ENCODE measurements around the gene IFI44. TPM values are rescaled to one million over a fixed set of nuclear protein-coding genes. Genes with fewer than 3 reads are reported as not detected.

IFI44 gene
- total RNA-seq (10 to 100 TPM; 27.0 to 54.2 (median 38.1) TPM), total RNA-seq (12.4 to 679 (median 71.5) reads per million in 29 experiments)
- total RNA-seq (2013) = 51.1 TPM

GRCh38 chr1:78649628-78650027 is at the start of gene IFI44:
Gene IFI44 (plus strand): TSS chr1:78649831. CDS start chr1:78650196, 365 bp downstream.
- DNase-seq (peak in 34 of 35 experiments; percentile 55 to 91 (median 72)), ATAC-seq (replicated peaks in 1 of 4) (peak; percentile 70 to 89 (median 76))
- ChIA-PET CTCF (interaction anchor here (0.9 to 1.6 kb wide), 11 partner anchors 10 to 518 kb away, joined by 3 to 16 read pairs (median 5); partner anchors contain the start of gene IFI44L (in 2 of the 2)), POLR2A (interaction anchor here (0.6 to 1.2 kb wide), 7 partner anchors 21 to 1629 kb away, joined by 3 to 6 read pairs (median 3); partner anchors contain the start of genes IFI44L (in 2 of the 2) and DNAJB4 (in 1 of the 2))
- H3K9me3 ChIP-seq = peaks cover 2% of the 10 kb centered on the region
- H3K27ac ChIP-seq (ENCODE audit: low read length) = peak within 1 kb of the TSS; percentile 66
- peak within 1 kb of the TSS; percentile 50 to 51 for H3K4me3 ChIP-seq (ENCODE audit: control insufficient read depth in 1 of 2, extremely low read depth in 1 of 2, low read length in 1 of 2)
- H3K4me1 ChIP-seq (ENCODE audit: control insufficient read depth in 1 of 2, extremely low read depth in 1 of 2, insufficient read depth in 2 of 2, low read length in 2 of 2) = peaks cover 20 to 37% of the 10 kb centered on the region in 2 experiments
- Mint-ChIP-seq H3K4me1 (peaks cover 67 to 89% (median 77%) of the 10 kb centered on the region in 3 donors), H3K27ac (peak within 1 kb of the TSS; percentile 94 to 96), H3K27me3 (no peaks in the 10 kb centered on the region), H3K9me3 (peaks cover 2 to 11% (median 11%) of the 10 kb centered on the region in 3 donors), H3K4me3 (peak within 1 kb of the TSS; percentile 89 to 93 (median 92)), H3K36me3 (peaks cover 31% of the 10 kb centered on the region)
- H3K27me3 ChIP-seq (replicated peaks in 1 of 2; ENCODE audit: control insufficient read depth in 2 of 2, extremely low read depth in 1 of 2, insufficient read depth in 2 of 2, low read length in 1 of 2) = no peaks in the 10 kb centered on the region
- H3K36me3 ChIP-seq (ENCODE audit: control insufficient read depth in 2 of 2, extremely low read depth in 1 of 2, insufficient read depth in 1 of 2, low read length in 1 of 2) = no peaks in the 10 kb centered on the region

- H3K36me3 ChIP-seq (ENCODE audit: control insufficient read depth in 2 of 2, extremely low read depth in 1 of 2, insufficient read depth in 1 of 2, low read length in 1 of 2) = no peaks in the 10 kb centered on the region
- no peaks in the 10 kb centered on the region for H3K4me1 ChIP-seq (ENCODE audit: control insufficient read depth in 1 of 2, extremely low read depth in 1 of 2, insufficient read depth in 2 of 2, low read length in 2 of 2)
- no peak for DNase-seq
- H3K27me3 ChIP-seq (replicated peaks in 1 of 2; ENCODE audit: control insufficient read depth in 2 of 2, extremely low read depth in 1 of 2, insufficient read depth in 2 of 2, low read length in 1 of 2) = no peaks in the 10 kb centered on the region
- H3K4me3 ChIP-seq (ENCODE audit: control insufficient read depth in 1 of 2, extremely low read depth in 1 of 2, low read length in 1 of 2) = no peak overlapping the region
- H3K9me3 ChIP-seq = no peaks in the 10 kb centered on the region
- H3K27ac ChIP-seq (ENCODE audit: low read length) = no peak overlapping the region
- ChIA-PET CTCF (interaction anchor here in 1 of 2 donors (0.6 to 1.5 kb wide), 2 partner anchors 19 to 144 kb away, joined by 3 to 4 read pairs; partner anchors contain the start of gene IFI44L), POLR2A (no interaction called here)
- Mint-ChIP-seq H3K27ac (no peak overlapping the region), H3K36me3 (no peaks in the 10 kb centered on the region), H3K4me3 (no peak overlapping the region), H3K9me3 (no peaks in the 10 kb centered on the region), H3K4me1 (no peaks in the 10 kb centered on the region), H3K27me3 (peaks cover 0 to 5% of the 10 kb centered on the region in 2 donors)
- WGBS (ENCODE audit: insufficient coverage) = no CpG with 5 or more reads among the region's 1 CpG
- no peak for ATAC-seq (replicated peaks in 1 of 4)
Observed at GRCh38 chr1:78601068-78601467, 48.6 kb upstream of the IFI44 start.

GRCh38 chr1:78603206-78603605 is 46.4 kb upstream of the IFI44 start:
- Mint-ChIP-seq H3K27me3 (peaks cover 0 to 8% of the 10 kb centered on the region in 2 donors), H3K27ac (no peak overlapping the region), H3K36me3 (no peaks in the 10 kb centered on the region), H3K4me1 (peaks cover 0 to 6% (median 3%) of the 10 kb centered on the region in 3 donors), H3K4me3 (no peak overlapping the region), H3K9me3 (no peaks in the 10 kb centered on the region)
- CTCF ChIA-PET = interaction anchor here in 1 of 2 donors (0.6 to 1.4 kb wide), 4 partner anchors 8 to 73 kb away, joined by 3 to 6 read pairs (median 4); no protein-coding TSS in a partner anchor
- Histone ChIP-seq H3K36me3 (ENCODE audit: control insufficient read depth in 2 of 2, extremely low read depth in 1 of 2, insufficient read depth in 1 of 2, low read length in 1 of 2) (no peaks in the 10 kb centered on the region), H3K9me3 (no peaks in the 10 kb centered on the region), H3K4me1 (ENCODE audit: control insufficient read depth in 1 of 2, extremely low read depth in 1 of 2, insufficient read depth in 2 of 2, low read length in 2 of 2) (no peaks in the 10 kb centered on the region), H3K4me3 (ENCODE audit: control insufficient read depth in 1 of 2, extremely low read depth in 1 of 2, low read length in 1 of 2) (no peak overlapping the region), H3K27ac (ENCODE audit: low read length) (no peak overlapping the region), H3K27me3 (replicated peaks in 1 of 2; ENCODE audit: control insufficient read depth in 2 of 2, extremely low read depth in 1 of 2, insufficient read depth in 2 of 2, low read length in 1 of 2) (peaks cover 0 to 5% of the 10 kb centered on the region in 2 experiments)
- no peak for DNase-seq
- POLR2A ChIA-PET = no interaction called here
- WGBS (ENCODE audit: insufficient coverage) = no CpG with 5 or more reads among the region's 1 CpG
- ATAC-seq (replicated peaks in 1 of 4) = no peak

- Mint-ChIP-seq H3K36me3 (no peaks in the 10 kb centered on the region), H3K4me1 (peaks cover 0 to 10% (median 3%) of the 10 kb centered on the region in 3 donors), H3K27ac (no peak overlapping the region), H3K9me3 (no peaks in the 10 kb centered on the region), H3K27me3 (peaks cover 0 to 12% of the 10 kb centered on the region in 2 donors), H3K4me3 (no peak overlapping the region)
- H3K9me3 ChIP-seq = no peaks in the 10 kb centered on the region
- no CpG with 5 or more reads among the region's 5 CpGs for WGBS (ENCODE audit: insufficient coverage)
- ATAC-seq (replicated peaks in 1 of 4) (no peak), DNase-seq (no peak)
- no peak overlapping the region for H3K4me3 ChIP-seq (ENCODE audit: control insufficient read depth in 1 of 2, extremely low read depth in 1 of 2, low read length in 1 of 2)
- no peaks in the 10 kb centered on the region for H3K36me3 ChIP-seq (ENCODE audit: control insufficient read depth in 2 of 2, extremely low read depth in 1 of 2, insufficient read depth in 1 of 2, low read length in 1 of 2)
- H3K4me1 ChIP-seq (ENCODE audit: control insufficient read depth in 1 of 2, extremely low read depth in 1 of 2, insufficient read depth in 2 of 2, low read length in 2 of 2) = no peaks in the 10 kb centered on the region
- CTCF ChIA-PET = interaction anchor here in 1 of 2 donors (0.7 kb wide), 1 partner anchor 28 kb away, joined by 5 read pairs; no protein-coding TSS in a partner anchor
- POLR2A ChIA-PET = no interaction called here
- H3K27ac ChIP-seq (ENCODE audit: low read length) = no peak overlapping the region
- H3K27me3 ChIP-seq (replicated peaks in 1 of 2; ENCODE audit: control insufficient read depth in 2 of 2, extremely low read depth in 1 of 2, insufficient read depth in 2 of 2, low read length in 1 of 2) = peaks cover 0 to 6% of the 10 kb centered on the region in 2 experiments
Observed at GRCh38 chr1:78604643-78605042, 45.0 kb upstream of the IFI44 start.

- no peaks in the 10 kb centered on the region for H3K4me1 ChIP-seq (ENCODE audit: control insufficient read depth in 1 of 2, extremely low read depth in 1 of 2, insufficient read depth in 2 of 2, low read length in 2 of 2)
- Mint-ChIP-seq H3K27ac (no peak overlapping the region), H3K36me3 (no peaks in the 10 kb centered on the region), H3K4me3 (no peak overlapping the region), H3K4me1 (peaks cover 0 to 10% (median 3%) of the 10 kb centered on the region in 3 donors), H3K27me3 (peaks cover 0 to 16% of the 10 kb centered on the region in 2 donors), H3K9me3 (no peaks in the 10 kb centered on the region)
- no peak overlapping the region for H3K4me3 ChIP-seq (ENCODE audit: control insufficient read depth in 1 of 2, extremely low read depth in 1 of 2, low read length in 1 of 2)
- no peak for ATAC-seq (replicated peaks in 1 of 4)
- H3K27ac ChIP-seq (ENCODE audit: low read length) = no peak overlapping the region
- no peaks in the 10 kb centered on the region for H3K36me3 ChIP-seq (ENCODE audit: control insufficient read depth in 2 of 2, extremely low read depth in 1 of 2, insufficient read depth in 1 of 2, low read length in 1 of 2)
- WGBS (ENCODE audit: insufficient coverage) = 91% methylated on average over 2 of the region's 2 CpGs
- peaks cover 0 to 6% of the 10 kb centered on the region in 2 experiments for H3K27me3 ChIP-seq (replicated peaks in 1 of 2; ENCODE audit: control insufficient read depth in 2 of 2, extremely low read depth in 1 of 2, insufficient read depth in 2 of 2, low read length in 1 of 2)
- DNase-seq = no peak
- CTCF ChIA-PET = interaction anchor here in 1 of 2 donors (0.6 to 1.4 kb wide), 3 partner anchors 70 to 855 kb away, joined by 3 to 5 read pairs (median 3); no protein-coding TSS in a partner anchor
- no peaks in the 10 kb centered on the region for H3K9me3 ChIP-seq
- POLR2A ChIA-PET = no interaction called here
Observed at GRCh38 chr1:78606274-78606673, 43.4 kb upstream of the IFI44 start.

- DNase-seq (no peak), ATAC-seq (replicated peaks in 1 of 4) (no peak)
- H3K36me3 ChIP-seq (ENCODE audit: control insufficient read depth in 2 of 2, extremely low read depth in 1 of 2, insufficient read depth in 1 of 2, low read length in 1 of 2) = no peaks in the 10 kb centered on the region
- Mint-ChIP-seq H3K36me3 (no peaks in the 10 kb centered on the region), H3K27ac (no peak overlapping the region), H3K9me3 (no peaks in the 10 kb centered on the region), H3K27me3 (peaks cover 0 to 16% of the 10 kb centered on the region in 2 donors), H3K4me3 (peak overlapping the region in 1 of 3 donors; percentile 26), H3K4me1 (peaks cover 0 to 10% (median 3%) of the 10 kb centered on the region in 3 donors)
- no peaks in the 10 kb centered on the region for H3K9me3 ChIP-seq
- H3K27ac ChIP-seq (ENCODE audit: low read length) = no peak overlapping the region
- ChIA-PET CTCF (interaction anchor here (0.6 to 1.4 kb wide), 6 partner anchors 13 to 476 kb away, joined by 3 to 6 read pairs (median 4); partner anchors contain the start of gene IFI44L (in 1 of the 2)), POLR2A (no interaction called here)
- H3K4me3 ChIP-seq (ENCODE audit: control insufficient read depth in 1 of 2, extremely low read depth in 1 of 2, low read length in 1 of 2) = no peak overlapping the region
- peaks cover 0 to 6% of the 10 kb centered on the region in 2 experiments for H3K27me3 ChIP-seq (replicated peaks in 1 of 2; ENCODE audit: control insufficient read depth in 2 of 2, extremely low read depth in 1 of 2, insufficient read depth in 2 of 2, low read length in 1 of 2)
- no peaks in the 10 kb centered on the region for H3K4me1 ChIP-seq (ENCODE audit: control insufficient read depth in 1 of 2, extremely low read depth in 1 of 2, insufficient read depth in 2 of 2, low read length in 2 of 2)
- WGBS (ENCODE audit: insufficient coverage) = 87% methylated on average over 4 of the region's 5 CpGs
Observed at GRCh38 chr1:78607334-78607927, 42.2 kb upstream of the IFI44 start.
